Skeletal muscle satellite cell (primary cell): ENCODE data around the gene UFD1.

Experiments used
- H3K27me3 ChIP-seq: 2 replicates; pipeline ENCODE4 v1.7.0; 2013; ENCODE audit warnings: low read length; ENCODE audit not compliant: control insufficient read depth, insufficient read depth
- H3K36me3 ChIP-seq: 2 replicates; pipeline ENCODE4 v1.7.0; 2013; ENCODE audit warnings: mild to moderate bottlenecking, control low read depth, low read length; ENCODE audit not compliant: insufficient read depth
- H3K4me1 ChIP-seq: 2 replicates; pipeline ENCODE4 v1.7.0; 2013; ENCODE audit warnings: low read length; ENCODE audit not compliant: control insufficient read depth, insufficient read depth
- H3K4me2 ChIP-seq: 2 replicates; pipeline ENCODE4 v1.7.0; 2013; ENCODE audit warnings: mild to moderate bottlenecking, low read length
- H3K4me3 ChIP-seq: 2 replicates; pipeline ENCODE4 v1.7.0; 2013; ENCODE audit warnings: low read length
- H3K9ac ChIP-seq: 2 replicates; pipeline ENCODE4 v1.7.0; 2013; ENCODE audit warnings: mild to moderate bottlenecking, low read depth, low read length, moderate library complexity
- H3K9me3 ChIP-seq: replicated peaks from 2 replicates; pipeline ENCODE4 v1.7.0; 2013; ENCODE audit warnings: mild to moderate bottlenecking, control low read depth, low read length

Gene UFD1

GRCh38 chr22:19406281-19406811 is 72.6 kb downstream of the UFD1 start:
- no peaks in the 10 kb centered on the region for H3K27me3 ChIP-seq
- no peak overlapping the region for H3K9ac ChIP-seq
- peaks cover 54% of the 10 kb centered on the region for H3K36me3 ChIP-seq
- H3K4me1 ChIP-seq: peaks cover 7% of the 10 kb centered on the region
- H3K4me2 ChIP-seq: no peak overlapping the region
- no peaks in the 10 kb centered on the region for H3K9me3 ChIP-seq
- H3K4me3 ChIP-seq: no peak overlapping the region

GRCh38 chr22:19405652-19406051 is 73.3 kb downstream of the UFD1 start:
- H3K4me2 ChIP-seq: no peak overlapping the region
- H3K27me3 ChIP-seq: no peaks in the 10 kb centered on the region
- H3K4me3 ChIP-seq: no peak overlapping the region
- H3K9ac ChIP-seq: no peak overlapping the region
- H3K4me1 ChIP-seq: peaks cover 7% of the 10 kb centered on the region
- peaks cover 59% of the 10 kb centered on the region for H3K36me3 ChIP-seq
- no peaks in the 10 kb centered on the region for H3K9me3 ChIP-seq

GRCh38 chr22:19405133-19405532 is 73.9 kb downstream of the UFD1 start:
- peaks cover 64% of the 10 kb centered on the region for H3K36me3 ChIP-seq

GRCh38 chr22:19404676-19405075 is 74.3 kb downstream of the UFD1 start:
- Histone ChIP-seq H3K9me3 (no peaks in the 10 kb centered on the region), H3K4me3 (no peak overlapping the region), H3K4me2 (no peak overlapping the region), H3K27me3 (no peaks in the 10 kb centered on the region), H3K36me3 (peaks cover 64% of the 10 kb centered on the region), H3K9ac (no peak overlapping the region), H3K4me1 (peaks cover 7% of the 10 kb centered on the region)

More at GRCh38 chr22:19405133-19405532, 73.9 kb downstream of the UFD1 start:
- H3K4me2 ChIP-seq: no peak overlapping the region
- no peak overlapping the region for H3K4me3 ChIP-seq
- no peaks in the 10 kb centered on the region for H3K9me3 ChIP-seq
- no peaks in the 10 kb centered on the region for H3K27me3 ChIP-seq
- H3K4me1 ChIP-seq: peaks cover 7% of the 10 kb centered on the region
- no peak overlapping the region for H3K9ac ChIP-seq

GRCh38 chr22:19402642-19403191 is 76.3 kb downstream of the UFD1 start:
- Histone ChIP-seq H3K27me3 (no peaks in the 10 kb centered on the region), H3K4me2 (no peak overlapping the region), H3K9me3 (no peaks in the 10 kb centered on the region), H3K9ac (no peak overlapping the region), H3K4me3 (no peak overlapping the region), H3K36me3 (peaks cover 53% of the 10 kb centered on the region), H3K4me1 (peaks cover 7% of the 10 kb centered on the region)

GRCh38 chr22:19401483-19401882 is 77.5 kb downstream of the UFD1 start:
- Histone ChIP-seq H3K4me2 (no peak overlapping the region), H3K36me3 (peaks cover 56% of the 10 kb centered on the region), H3K27me3 (no peaks in the 10 kb centered on the region)

GRCh38 chr22:19400881-19401280 is 78.1 kb downstream of the UFD1 start:
- no peak overlapping the region for H3K4me3 ChIP-seq
- no peaks in the 10 kb centered on the region for H3K9me3 ChIP-seq
- H3K9ac ChIP-seq: no peak overlapping the region
- H3K27me3 ChIP-seq: no peaks in the 10 kb centered on the region
- peaks cover 7% of the 10 kb centered on the region for H3K4me1 ChIP-seq
- H3K36me3 ChIP-seq: peaks cover 53% of the 10 kb centered on the region
- H3K4me2 ChIP-seq: no peak overlapping the region

More at GRCh38 chr22:19401483-19401882, 77.5 kb downstream of the UFD1 start:
- Histone ChIP-seq H3K4me1 (peaks cover 7% of the 10 kb centered on the region), H3K4me3 (no peak overlapping the region), H3K9me3 (no peaks in the 10 kb centered on the region), H3K9ac (no peak overlapping the region)
